ENCODE results near the gene ITPRID1.

Gene ITPRID1

DNA sequence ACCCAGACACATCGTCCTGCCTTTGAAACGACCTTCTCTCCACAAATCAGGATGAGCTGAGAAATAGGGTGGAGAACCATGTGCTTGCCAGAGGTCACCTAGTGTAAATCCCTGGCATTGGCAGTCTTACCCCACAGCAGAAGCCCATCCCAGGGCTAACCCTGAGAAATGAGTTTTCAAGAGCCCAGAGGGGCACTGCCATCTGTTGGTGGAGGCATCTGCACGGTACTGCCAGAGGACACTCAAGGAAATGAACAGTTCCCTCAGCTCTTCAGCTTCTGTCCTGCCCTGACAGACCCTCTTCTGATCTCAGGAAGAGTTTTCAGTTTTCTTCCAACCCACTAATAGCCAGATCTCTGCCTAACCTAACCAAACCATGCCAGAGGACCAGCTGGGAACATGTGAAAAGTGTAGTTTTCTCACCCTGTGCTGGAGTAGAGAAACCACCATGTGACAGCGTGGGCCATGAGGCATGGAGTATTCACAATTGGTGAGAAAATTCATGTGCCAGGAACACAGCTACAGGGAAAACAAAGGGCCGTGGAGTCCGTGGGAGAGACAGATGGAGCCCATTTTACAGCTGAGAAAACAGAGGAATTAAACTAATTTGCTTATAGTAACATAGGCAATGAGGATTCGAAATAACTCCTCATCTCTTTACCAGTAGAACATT, 37.7 kb upstream of the ITPRID1 start:
- ATAC-seq: no peak; the same call in 2 of the 3 replicates
- no peak for TF ChIP-seq RARB (CRISPR knock-in tag; IDR thresholded peaks at IDR 0.05)
- no peak for TF ChIP-seq ZFP30 (CRISPR knock-in tag; IDR thresholded peaks at IDR 0.05)
- TF ChIP-seq ZNF70 (CRISPR knock-in tag; IDR thresholded peaks at IDR 0.05): no peak
- no peak for TF ChIP-seq ARNTL (CRISPR knock-in tag; IDR thresholded peaks at IDR 0.05; ENCODE audit: borderline replicate concordance, low read depth)
- TF ChIP-seq ZNF8 (CRISPR knock-in tag; IDR thresholded peaks at IDR 0.05): no peak
- no peak for TF ChIP-seq GLIS3 (CRISPR knock-in tag; IDR thresholded peaks at IDR 0.05)
- TF ChIP-seq, protein P1, sequence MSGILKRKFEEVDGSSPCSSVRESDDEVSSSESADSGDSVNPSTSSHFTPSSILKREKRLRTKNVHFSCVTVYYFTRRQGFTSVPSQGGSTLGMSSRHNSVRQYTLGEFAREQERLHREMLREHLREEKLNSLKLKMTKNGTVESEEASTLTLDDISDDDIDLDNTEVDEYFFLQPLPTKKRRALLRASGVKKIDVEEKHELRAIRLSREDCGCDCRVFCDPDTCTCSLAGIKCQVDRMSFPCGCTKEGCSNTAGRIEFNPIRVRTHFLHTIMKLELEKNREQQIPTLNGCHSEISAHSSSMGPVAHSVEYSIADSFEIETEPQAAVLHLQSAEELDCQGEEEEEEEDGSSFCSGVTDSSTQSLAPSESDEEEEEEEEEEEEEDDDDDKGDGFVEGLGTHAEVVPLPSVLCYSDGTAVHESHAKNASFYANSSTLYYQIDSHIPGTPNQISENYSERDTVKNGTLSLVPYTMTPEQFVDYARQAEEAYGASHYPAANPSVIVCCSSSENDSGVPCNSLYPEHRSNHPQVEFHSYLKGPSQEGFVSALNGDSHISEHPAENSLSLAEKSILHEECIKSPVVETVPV (CRISPR knock-in tag; IDR thresholded peaks at IDR 0.05): no peak
- no peak for TF ChIP-seq TCF4 (CRISPR knock-in tag; IDR thresholded peaks at IDR 0.05; ENCODE audit: borderline replicate concordance)
- TF ChIP-seq, protein P2, sequence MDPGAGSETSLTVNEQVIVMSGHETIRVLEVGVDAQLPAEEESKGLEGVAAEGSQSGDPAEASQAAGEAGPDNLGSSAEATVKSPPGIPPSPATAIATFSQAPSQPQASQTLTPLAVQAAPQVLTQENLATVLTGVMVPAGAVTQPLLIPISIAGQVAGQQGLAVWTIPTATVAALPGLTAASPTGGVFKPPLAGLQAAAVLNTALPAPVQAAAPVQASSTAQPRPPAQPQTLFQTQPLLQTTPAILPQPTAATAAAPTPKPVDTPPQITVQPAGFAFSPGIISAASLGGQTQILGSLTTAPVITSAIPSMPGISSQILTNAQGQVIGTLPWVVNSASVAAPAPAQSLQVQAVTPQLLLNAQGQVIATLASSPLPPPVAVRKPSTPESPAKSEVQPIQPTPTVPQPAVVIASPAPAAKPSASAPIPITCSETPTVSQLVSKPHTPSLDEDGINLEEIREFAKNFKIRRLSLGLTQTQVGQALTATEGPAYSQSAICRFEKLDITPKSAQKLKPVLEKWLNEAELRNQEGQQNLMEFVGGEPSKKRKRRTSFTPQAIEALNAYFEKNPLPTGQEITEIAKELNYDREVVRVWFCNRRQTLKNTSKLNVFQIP (CRISPR knock-in tag; IDR thresholded peaks at IDR 0.05; ENCODE audit: borderline replicate concordance, low read depth): no peak
- TF ChIP-seq TOX (CRISPR knock-in tag; IDR thresholded peaks at IDR 0.05; ENCODE audit: borderline replicate concordance): no peak
- no peak for TF ChIP-seq ZNF565 (CRISPR knock-in tag; conservative IDR thresholded peaks at IDR 0.05; ENCODE audit: low read depth)
- TF ChIP-seq, protein P3, sequence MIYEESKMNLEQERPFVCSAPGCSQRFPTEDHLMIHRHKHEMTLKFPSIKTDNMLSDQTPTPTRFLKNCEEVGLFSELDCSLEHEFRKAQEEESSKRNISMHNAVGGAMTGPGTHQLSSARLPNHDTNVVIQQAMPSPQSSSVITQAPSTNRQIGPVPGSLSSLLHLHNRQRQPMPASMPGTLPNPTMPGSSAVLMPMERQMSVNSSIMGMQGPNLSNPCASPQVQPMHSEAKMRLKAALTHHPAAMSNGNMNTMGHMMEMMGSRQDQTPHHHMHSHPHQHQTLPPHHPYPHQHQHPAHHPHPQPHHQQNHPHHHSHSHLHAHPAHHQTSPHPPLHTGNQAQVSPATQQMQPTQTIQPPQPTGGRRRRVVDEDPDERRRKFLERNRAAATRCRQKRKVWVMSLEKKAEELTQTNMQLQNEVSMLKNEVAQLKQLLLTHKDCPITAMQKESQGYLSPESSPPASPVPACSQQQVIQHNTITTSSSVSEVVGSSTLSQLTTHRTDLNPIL (CRISPR knock-in tag; IDR thresholded peaks at IDR 0.05; ENCODE audit: low read depth): no peak
- no peak for TF ChIP-seq PPARA (CRISPR knock-in tag; IDR thresholded peaks at IDR 0.05; ENCODE audit: borderline replicate concordance)
- no peak for TF ChIP-seq OSR1 (CRISPR knock-in tag; IDR thresholded peaks at IDR 0.05)
- no peak for TF ChIP-seq CSDC2 (CRISPR knock-in tag; IDR thresholded peaks at IDR 0.05)

DNA sequence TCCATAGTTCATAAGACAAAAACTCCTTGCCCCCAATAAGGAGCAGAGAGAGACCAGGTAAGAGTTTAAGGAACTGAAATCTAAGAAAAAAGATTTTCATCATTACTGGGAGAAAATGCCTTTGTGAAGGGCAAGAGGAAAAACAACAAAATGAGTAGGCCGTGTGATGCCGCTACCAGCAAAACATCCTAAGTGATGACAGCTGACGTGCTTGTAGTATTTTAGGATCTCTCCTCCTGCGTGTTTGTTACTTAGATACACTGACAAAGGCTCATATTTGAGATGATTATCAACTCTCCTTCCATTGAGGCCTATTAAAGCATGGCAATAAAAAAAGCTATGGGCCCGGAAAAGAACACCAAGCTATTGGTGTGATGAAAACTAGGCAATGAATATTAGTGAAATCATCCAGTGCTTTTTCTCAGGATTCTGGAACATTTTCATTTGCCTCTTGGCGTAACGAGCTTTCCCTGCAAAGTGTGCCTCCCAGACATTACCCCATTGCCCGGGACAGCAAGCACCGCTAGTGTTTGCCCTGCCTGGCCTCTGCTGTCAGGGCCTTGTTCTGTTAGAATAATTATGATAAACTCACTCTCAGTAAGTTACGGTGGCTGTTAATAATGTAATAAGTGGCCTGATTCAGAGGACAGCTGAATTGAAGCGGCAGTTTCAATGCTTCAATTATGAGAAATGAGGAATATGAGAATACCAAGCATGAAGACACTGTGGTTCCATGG, 36.8 kb upstream of the ITPRID1 start:
- ATAC-seq: no peak
- TF ChIP-seq, protein P3 (CRISPR knock-in tag; IDR thresholded peaks at IDR 0.05; ENCODE audit: low read depth): no peak
- TF ChIP-seq ZNF8 (CRISPR knock-in tag; IDR thresholded peaks at IDR 0.05): no peak
- no peak for TF ChIP-seq TOX (CRISPR knock-in tag; IDR thresholded peaks at IDR 0.05; ENCODE audit: borderline replicate concordance)
- no peak for TF ChIP-seq ZNF70 (CRISPR knock-in tag; IDR thresholded peaks at IDR 0.05)
- no peak for TF ChIP-seq RARB (CRISPR knock-in tag; IDR thresholded peaks at IDR 0.05)
- TF ChIP-seq, protein P4, sequence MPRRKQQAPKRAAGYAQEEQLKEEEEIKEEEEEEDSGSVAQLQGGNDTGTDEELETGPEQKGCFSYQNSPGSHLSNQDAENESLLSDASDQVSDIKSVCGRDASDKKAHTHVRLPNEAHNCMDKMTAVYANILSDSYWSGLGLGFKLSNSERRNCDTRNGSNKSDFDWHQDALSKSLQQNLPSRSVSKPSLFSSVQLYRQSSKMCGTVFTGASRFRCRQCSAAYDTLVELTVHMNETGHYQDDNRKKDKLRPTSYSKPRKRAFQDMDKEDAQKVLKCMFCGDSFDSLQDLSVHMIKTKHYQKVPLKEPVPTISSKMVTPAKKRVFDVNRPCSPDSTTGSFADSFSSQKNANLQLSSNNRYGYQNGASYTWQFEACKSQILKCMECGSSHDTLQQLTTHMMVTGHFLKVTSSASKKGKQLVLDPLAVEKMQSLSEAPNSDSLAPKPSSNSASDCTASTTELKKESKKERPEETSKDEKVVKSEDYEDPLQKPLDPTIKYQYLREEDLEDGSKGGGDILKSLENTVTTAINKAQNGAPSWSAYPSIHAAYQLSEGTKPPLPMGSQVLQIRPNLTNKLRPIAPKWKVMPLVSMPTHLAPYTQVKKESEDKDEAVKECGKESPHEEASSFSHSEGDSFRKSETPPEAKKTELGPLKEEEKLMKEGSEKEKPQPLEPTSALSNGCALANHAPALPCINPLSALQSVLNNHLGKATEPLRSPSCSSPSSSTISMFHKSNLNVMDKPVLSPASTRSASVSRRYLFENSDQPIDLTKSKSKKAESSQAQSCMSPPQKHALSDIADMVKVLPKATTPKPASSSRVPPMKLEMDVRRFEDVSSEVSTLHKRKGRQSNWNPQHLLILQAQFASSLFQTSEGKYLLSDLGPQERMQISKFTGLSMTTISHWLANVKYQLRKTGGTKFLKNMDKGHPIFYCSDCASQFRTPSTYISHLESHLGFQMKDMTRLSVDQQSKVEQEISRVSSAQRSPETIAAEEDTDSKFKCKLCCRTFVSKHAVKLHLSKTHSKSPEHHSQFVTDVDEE (CRISPR knock-in tag; IDR thresholded peaks at IDR 0.05): no peak
- TF ChIP-seq ZNF565 (CRISPR knock-in tag; conservative IDR thresholded peaks at IDR 0.05; ENCODE audit: low read depth): no peak

DNA sequence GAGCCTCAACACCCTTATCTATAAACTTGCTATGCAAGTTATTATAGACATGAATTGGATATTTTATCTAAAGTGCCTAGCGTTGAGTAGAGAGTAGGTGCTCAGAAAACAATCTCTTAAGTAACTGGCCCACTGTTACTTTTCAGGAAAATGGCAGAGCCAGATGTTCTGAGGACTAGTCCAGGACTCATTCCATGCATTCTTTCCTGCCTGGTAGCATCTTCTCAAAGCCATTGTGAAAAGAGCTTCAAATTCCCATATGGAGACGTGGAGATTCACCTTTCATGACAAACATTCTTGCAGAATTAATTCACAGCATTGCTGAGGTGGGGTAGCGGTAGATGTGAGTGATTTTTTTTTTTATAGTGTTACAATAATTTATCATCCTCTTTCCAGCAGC, 35.9 kb upstream of the ITPRID1 start:
- ATAC-seq: no peak
- TF ChIP-seq, protein P1 (CRISPR knock-in tag; IDR thresholded peaks at IDR 0.05): no peak
- no peak for TF ChIP-seq ESRRG (CRISPR knock-in tag; IDR thresholded peaks at IDR 0.05)
- no peak for TF ChIP-seq ZNF8 (CRISPR knock-in tag; IDR thresholded peaks at IDR 0.05)
- no peak for TF ChIP-seq ISL1 (CRISPR knock-in tag; IDR thresholded peaks at IDR 0.05)
- no peak for TF ChIP-seq TCF4 (CRISPR knock-in tag; IDR thresholded peaks at IDR 0.05; ENCODE audit: borderline replicate concordance)
- TF ChIP-seq ARNTL (CRISPR knock-in tag; IDR thresholded peaks at IDR 0.05; ENCODE audit: borderline replicate concordance, low read depth): no peak
- TF ChIP-seq SNAI2 (CRISPR knock-in tag; IDR thresholded peaks at IDR 0.05): no peak
- no peak for TF ChIP-seq PPARA (CRISPR knock-in tag; IDR thresholded peaks at IDR 0.05; ENCODE audit: borderline replicate concordance)
- no peak for TF ChIP-seq TOX (CRISPR knock-in tag; IDR thresholded peaks at IDR 0.05; ENCODE audit: borderline replicate concordance)
- TF ChIP-seq RARB (CRISPR knock-in tag; IDR thresholded peaks at IDR 0.05): no peak
- TF ChIP-seq, protein P4 (CRISPR knock-in tag; IDR thresholded peaks at IDR 0.05): no peak
- no peak for TF ChIP-seq GLIS3 (CRISPR knock-in tag; IDR thresholded peaks at IDR 0.05)
- no peak for TF ChIP-seq OSR1 (CRISPR knock-in tag; IDR thresholded peaks at IDR 0.05)
- TF ChIP-seq ZFP3 (CRISPR knock-in tag; IDR thresholded peaks at IDR 0.05): no peak
- TF ChIP-seq ZNF565 (CRISPR knock-in tag; conservative IDR thresholded peaks at IDR 0.05; ENCODE audit: low read depth): no peak
